ENCODE measurements around the gene PCCA.

GRCh38 chr13:100510208-100510957, 421.5 kb downstream of the PCCA start:
- TF ChIP-seq CTCF (CRISPR knock-in tag; IDR thresholded peaks at IDR 0.05) (no peak), ZNF737 (CRISPR knock-in tag; IDR thresholded peaks at IDR 0.05; ENCODE audit: borderline replicate concordance) (no peak), FOXO4 (CRISPR knock-in tag; conservative IDR thresholded peaks at IDR 0.05) (no peak), PITX1 (CRISPR knock-in tag; IDR thresholded peaks at IDR 0.05) (no peak)
